Tibial nerve (tissue), 4 donors: ENCODE measurements around the gene TMEM98.

ENCODE experiments used
- CTCF ChIP-seq, 5 experiments: fragments of 200-600 bp in 3 of 5; fragments of 450-650 bp in 2 of 5; sonication (generic) in 3 of 5; IDR thresholded peaks; one replicate each; pipeline ENCODE4 v1.5.1; 2016 to 2019; ENCODE audit warnings: antibody characterized with exemption in 5 of 5, mild to moderate bottlenecking in 3 of 5, moderate library complexity in 2 of 5
- EP300 ChIP-seq, 2 donors: sonication (generic); formaldehyde crosslinking; IDR thresholded peaks; one replicate each; pipeline ENCODE4 v1.6.1; 2017; ENCODE audit warnings: antibody characterized with exemption in 2 of 2, mild to moderate bottlenecking in 1 of 2
- POLR2A ChIP-seq, 2 donors: fragments of 450-650 bp; IDR thresholded peaks; one replicate each; pipeline ENCODE4 v1.6.1; 2017; ENCODE audit warnings: antibody characterized with exemption in 2 of 2, mild to moderate bottlenecking in 2 of 2, moderate library complexity in 2 of 2

DNA sequence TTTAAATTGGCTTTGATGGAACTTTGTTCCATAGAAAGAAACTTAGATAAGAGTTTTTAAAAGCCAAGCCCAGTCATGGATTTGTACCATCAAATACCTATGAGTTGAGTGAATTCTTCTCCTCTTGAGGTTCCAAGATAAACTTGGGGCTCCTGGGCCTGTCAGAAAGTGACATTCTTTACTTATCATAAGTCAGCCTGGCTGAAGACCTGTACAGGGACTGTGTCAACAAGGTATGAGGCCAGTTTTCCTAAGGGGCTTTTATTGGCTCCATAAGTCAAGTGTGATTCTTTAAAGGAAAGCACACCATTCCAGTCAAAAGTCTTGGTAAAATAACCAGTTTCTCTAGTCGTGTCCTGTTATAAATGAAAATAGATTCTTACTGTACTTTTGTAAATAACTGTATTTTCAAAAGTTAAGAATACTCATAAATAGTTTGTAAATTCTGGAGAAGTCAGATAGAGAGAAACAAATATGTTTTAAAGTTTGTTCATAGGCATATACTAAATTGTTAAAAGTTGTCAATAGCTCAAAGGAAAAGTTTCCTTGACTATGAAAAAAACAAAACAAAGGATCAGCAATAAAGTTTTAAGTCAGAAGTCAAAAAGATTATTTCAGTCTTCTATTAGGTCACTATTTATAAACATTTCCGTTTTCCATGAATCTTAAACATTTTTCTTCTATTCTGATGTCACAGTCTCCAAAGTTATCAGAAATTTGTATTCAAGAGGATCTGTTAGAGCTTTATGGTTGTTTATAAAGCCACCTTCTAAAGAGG, 28.5 kb upstream of the TMEM98 start:
- TF ChIP-seq CTCF (IDR thresholded peaks at IDR 0.05) (no peak), POLR2A (IDR thresholded peaks at IDR 0.05) (no peak), EP300 (IDR thresholded peaks at IDR 0.05) (no peak)
